ENCODE results near the gene IFI30. TPM values are rescaled to one million over a fixed set of nuclear protein-coding genes. Genes with fewer than 3 reads are reported as not detected.
A peak's percentile ranks its signal among the peaks of the same experiment; 100 is the strongest.

Gene IFI30
- total and polyA plus RNA-seq, 2 experiments from 2014 or later = 0.98 TPM; not detected in 1

DNA sequence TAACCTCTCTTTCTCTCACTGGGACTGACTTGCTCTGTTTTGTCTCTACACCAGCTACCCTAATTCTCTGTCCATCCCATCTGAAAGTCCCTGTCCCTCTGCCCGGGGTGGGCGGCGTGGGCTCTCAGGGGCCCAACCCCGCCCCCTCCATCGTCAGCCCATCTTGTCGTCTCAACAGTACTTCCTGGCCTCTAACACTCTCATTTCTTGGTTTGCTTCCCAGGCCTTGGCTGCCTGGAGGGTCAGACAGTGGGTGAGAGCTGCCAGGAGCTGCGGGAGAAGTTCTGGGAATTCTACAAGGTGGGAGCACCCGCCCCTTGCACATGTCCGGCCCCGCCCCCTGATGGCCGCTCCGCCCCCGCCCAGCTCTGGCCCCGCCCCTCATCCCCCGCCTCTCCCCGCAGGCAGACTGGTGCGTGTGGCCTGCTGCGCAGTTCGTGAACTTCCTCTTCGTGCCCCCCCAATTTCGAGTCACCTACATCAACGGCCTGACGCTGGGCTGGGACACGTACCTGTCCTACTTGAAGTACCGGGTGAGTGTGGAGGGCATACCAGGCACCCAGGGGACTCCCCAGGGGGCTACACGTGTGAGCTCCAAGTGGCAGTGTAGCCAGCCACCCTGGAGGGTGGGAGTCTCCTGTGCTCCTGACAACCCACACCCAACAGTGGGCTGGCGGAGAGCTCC is 21.1 kb downstream of the IFI30 start:
- H3K9me3 ChIP-seq (ENCODE audit: low read depth) = no peaks in the 10 kb centered on the region
- H3K27me3 ChIP-seq = no peaks in the 10 kb centered on the region
- TF ChIP-seq, protein P1, sequence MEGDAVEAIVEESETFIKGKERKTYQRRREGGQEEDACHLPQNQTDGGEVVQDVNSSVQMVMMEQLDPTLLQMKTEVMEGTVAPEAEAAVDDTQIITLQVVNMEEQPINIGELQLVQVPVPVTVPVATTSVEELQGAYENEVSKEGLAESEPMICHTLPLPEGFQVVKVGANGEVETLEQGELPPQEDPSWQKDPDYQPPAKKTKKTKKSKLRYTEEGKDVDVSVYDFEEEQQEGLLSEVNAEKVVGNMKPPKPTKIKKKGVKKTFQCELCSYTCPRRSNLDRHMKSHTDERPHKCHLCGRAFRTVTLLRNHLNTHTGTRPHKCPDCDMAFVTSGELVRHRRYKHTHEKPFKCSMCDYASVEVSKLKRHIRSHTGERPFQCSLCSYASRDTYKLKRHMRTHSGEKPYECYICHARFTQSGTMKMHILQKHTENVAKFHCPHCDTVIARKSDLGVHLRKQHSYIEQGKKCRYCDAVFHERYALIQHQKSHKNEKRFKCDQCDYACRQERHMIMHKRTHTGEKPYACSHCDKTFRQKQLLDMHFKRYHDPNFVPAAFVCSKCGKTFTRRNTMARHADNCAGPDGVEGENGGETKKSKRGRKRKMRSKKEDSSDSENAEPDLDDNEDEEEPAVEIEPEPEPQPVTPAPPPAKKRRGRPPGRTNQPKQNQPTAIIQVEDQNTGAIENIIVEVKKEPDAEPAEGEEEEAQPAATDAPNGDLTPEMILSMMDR (IDR thresholded peaks at IDR 0.05; ENCODE audit: low read depth, low read length) = no peak
- no peak overlapping the region for H3K4me3 ChIP-seq
- H3K27ac ChIP-seq = no peak overlapping the region
- H3K36me3 ChIP-seq = peaks cover 7% of the 10 kb centered on the region
- peak; percentile 35 to 77 for DNase-seq (ENCODE audit: low read depth in 1 of 2, low spot score in 1 of 2)
- H3K4me1 ChIP-seq (ENCODE audit: low read depth) = peaks cover 7% of the 10 kb centered on the region

- H3K9me3 ChIP-seq (ENCODE audit: low read depth) = no peaks in the 10 kb centered on the region
- no peak overlapping the region for H3K27ac ChIP-seq
- no peak for DNase-seq (ENCODE audit: low read depth in 1 of 2, low spot score in 1 of 2)
- H3K4me1 ChIP-seq (ENCODE audit: low read depth) = peaks cover 7% of the 10 kb centered on the region
- TF ChIP-seq, protein P1 (IDR thresholded peaks at IDR 0.05; ENCODE audit: low read depth, low read length) = no peak
- H3K36me3 ChIP-seq = peaks cover 12% of the 10 kb centered on the region
- no peaks in the 10 kb centered on the region for H3K27me3 ChIP-seq
- H3K4me3 ChIP-seq = no peak overlapping the region
Observed at GRCh38 chr19:18196511-18196845, 22.9 kb downstream of the IFI30 start.

- Histone ChIP-seq H3K27me3 (no peaks in the 10 kb centered on the region), H3K4me1 (ENCODE audit: low read depth) (peaks cover 7% of the 10 kb centered on the region), H3K27ac (no peak overlapping the region), H3K9me3 (ENCODE audit: low read depth) (no peaks in the 10 kb centered on the region), H3K36me3 (peaks cover 15% of the 10 kb centered on the region), H3K4me3 (no peak overlapping the region)
- TF ChIP-seq, protein P1 (IDR thresholded peaks at IDR 0.05; ENCODE audit: low read depth, low read length) = no peak
- DNase-seq (ENCODE audit: low read depth in 1 of 2, low spot score in 1 of 2) = no peak
Observed at GRCh38 chr19:18197306-18197705, 23.7 kb downstream of the IFI30 start.

- TF ChIP-seq, protein P1 (IDR thresholded peaks at IDR 0.05; ENCODE audit: low read depth, low read length) = no peak
- H3K27ac ChIP-seq = peak overlapping the region; percentile 9
- H3K9me3 ChIP-seq (ENCODE audit: low read depth) = no peaks in the 10 kb centered on the region
- no peaks in the 10 kb centered on the region for H3K27me3 ChIP-seq
- DNase-seq (ENCODE audit: low read depth in 1 of 2, low spot score in 1 of 2) = no peak
- peaks cover 15% of the 10 kb centered on the region for H3K36me3 ChIP-seq
- H3K4me3 ChIP-seq = no peak overlapping the region
- peaks cover 8% of the 10 kb centered on the region for H3K4me1 ChIP-seq (ENCODE audit: low read depth)
Observed at GRCh38 chr19:18197941-18198340, 24.3 kb downstream of the IFI30 start.

GRCh38 chr19:18198374-18198773 is 24.8 kb downstream of the IFI30 start:
- no peak for DNase-seq (ENCODE audit: low read depth in 1 of 2, low spot score in 1 of 2)
- H3K9me3 ChIP-seq (ENCODE audit: low read depth) = no peaks in the 10 kb centered on the region
- H3K4me3 ChIP-seq = no peak overlapping the region
- peaks cover 10% of the 10 kb centered on the region for H3K4me1 ChIP-seq (ENCODE audit: low read depth)
- no peaks in the 10 kb centered on the region for H3K27me3 ChIP-seq
- peaks cover 15% of the 10 kb centered on the region for H3K36me3 ChIP-seq
- TF ChIP-seq, protein P1 (IDR thresholded peaks at IDR 0.05; ENCODE audit: low read depth, low read length) = no peak
- peak overlapping the region; percentile 9 for H3K27ac ChIP-seq
